Immature natural killer cell (primary cell): ENCODE data around the gene OBSCN. TPM values are rescaled to one million over a fixed set of nuclear protein-coding genes. Genes with fewer than 3 reads are reported as not detected.
A peak's percentile ranks its signal among the peaks of the same experiment; 100 is the strongest.

Experiments used
- DNase-seq, 3 donors: peaks; one replicate each; pipeline ENCODE4 v3.0.0; 2022; ENCODE audit warnings: mixed read lengths in 1 of 3
- H3K27ac Mint-ChIP-seq, 6 donors: one replicate each; pipeline ENCODE4 v1.8.0; 2020; ENCODE audit warnings: mixed read lengths in 6 of 6, mild to moderate bottlenecking in 5 of 6, inconsistent platforms in 4 of 6, moderate library complexity in 3 of 6
- H3K27me3 Mint-ChIP-seq, 3 donors: one replicate each; pipeline ENCODE4 v1.8.0; 2020 to 2021; ENCODE audit warnings: low read depth in 3 of 3, mild to moderate bottlenecking in 3 of 3, mixed read lengths in 3 of 3, moderate library complexity in 3 of 3, inconsistent platforms in 1 of 3
- H3K36me3 Mint-ChIP-seq, 3 donors: one replicate each; pipeline ENCODE4 v1.8.0; 2020; ENCODE audit warnings: mixed read lengths in 3 of 3, inconsistent platforms in 2 of 3, mild to moderate bottlenecking in 2 of 3
- H3K4me1 Mint-ChIP-seq, 2 donors: one replicate each; pipeline ENCODE4 v1.8.0; 2020; ENCODE audit warnings: inconsistent platforms in 2 of 2, mild to moderate bottlenecking in 2 of 2, mixed read lengths in 2 of 2, moderate library complexity in 1 of 2
- H3K4me3 Mint-ChIP-seq, 5 donors: one replicate each; pipeline ENCODE4 v1.8.0; 2020; ENCODE audit warnings: mild to moderate bottlenecking in 5 of 5, mixed read lengths in 5 of 5, inconsistent platforms in 3 of 5, moderate library complexity in 3 of 5
- H3K9me3 Mint-ChIP-seq, 6 donors: one replicate each; pipeline ENCODE4 v1.8.0; 2020; ENCODE audit warnings: mild to moderate bottlenecking in 6 of 6, mixed read lengths in 6 of 6, inconsistent platforms in 4 of 6, moderate library complexity in 3 of 6
- polyA plus RNA-seq, 3 donors: library from polyadenylated mRNA; unstranded; fragments of 300-500 nt; fragmentation: Illumina TruSeq; gene quantifications; one replicate each; pipeline ENCODE4 v1.2.3, GENCODE V29; 2021

Gene OBSCN
- polyA plus RNA-seq, 3 donors from 2014 or later = 0.19 to 1.9 TPM; not detected in 1

DNA sequence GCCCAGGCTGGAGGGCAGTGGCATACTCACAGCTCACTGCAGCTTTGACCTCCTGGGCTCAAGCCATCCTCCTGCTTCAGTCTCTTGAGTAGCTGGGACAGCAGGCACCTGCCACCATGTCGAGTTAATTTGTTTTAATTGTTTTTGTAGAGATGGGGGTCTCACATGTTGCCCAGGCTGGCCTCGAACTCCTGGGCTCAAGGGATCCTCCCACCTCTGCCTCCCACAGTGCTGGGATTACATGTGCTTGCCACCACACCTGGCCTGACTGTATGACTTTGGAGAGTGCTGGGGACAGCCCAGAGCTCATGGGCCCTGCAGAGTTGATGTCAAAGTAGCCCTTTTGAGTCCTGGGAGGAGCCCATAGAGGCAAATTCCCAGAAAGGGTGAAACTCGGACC, 1.8 kb downstream of the OBSCN start:
- Mint-ChIP-seq H3K9me3 (no peaks in the 10 kb centered on the region), H3K4me3 (no peak overlapping the region), H3K27ac (no peak overlapping the region), H3K4me1 (peaks cover 0 to 5% of the 10 kb centered on the region in 2 donors), H3K36me3 (no peaks in the 10 kb centered on the region), H3K27me3 (peaks cover 0 to 6% (median 0%) of the 10 kb centered on the region in 3 donors)
- no peak for DNase-seq

DNA sequence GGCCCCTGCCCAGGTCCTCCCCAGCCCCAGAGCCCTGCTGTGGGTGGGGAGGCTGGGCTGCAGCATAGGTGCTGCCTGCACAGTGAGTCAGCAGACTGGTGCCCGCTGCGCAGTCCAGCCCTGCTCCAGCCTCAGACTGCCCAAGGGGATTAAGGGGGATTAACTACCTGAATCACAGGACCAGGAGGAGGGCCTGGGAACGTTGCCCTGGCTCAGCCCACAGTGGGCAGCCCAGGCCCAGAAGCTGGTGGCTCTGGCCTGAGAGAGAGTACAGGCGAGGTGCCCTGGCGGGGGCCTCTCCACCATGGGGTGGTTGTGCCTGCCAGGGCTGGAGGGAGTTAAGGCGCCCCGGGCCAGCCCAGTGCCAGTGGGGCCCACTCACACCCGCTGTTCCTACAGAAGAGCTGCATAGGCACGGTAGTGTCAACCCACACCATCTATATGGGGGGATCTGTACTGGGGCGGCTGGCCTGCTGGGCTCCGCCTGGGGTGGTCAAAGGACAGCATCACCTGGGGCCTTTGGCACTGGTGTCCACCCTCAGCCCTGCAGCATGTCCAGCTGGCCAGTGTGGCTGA, 2.3 kb downstream of the OBSCN start:
- Mint-ChIP-seq H3K27me3 (peaks cover 0 to 6% (median 0%) of the 10 kb centered on the region in 3 donors), H3K27ac (no peak overlapping the region), H3K9me3 (no peaks in the 10 kb centered on the region), H3K4me1 (peaks cover 0 to 5% of the 10 kb centered on the region in 2 donors), H3K4me3 (no peak overlapping the region), H3K36me3 (no peaks in the 10 kb centered on the region)
- DNase-seq = no peak

DNA sequence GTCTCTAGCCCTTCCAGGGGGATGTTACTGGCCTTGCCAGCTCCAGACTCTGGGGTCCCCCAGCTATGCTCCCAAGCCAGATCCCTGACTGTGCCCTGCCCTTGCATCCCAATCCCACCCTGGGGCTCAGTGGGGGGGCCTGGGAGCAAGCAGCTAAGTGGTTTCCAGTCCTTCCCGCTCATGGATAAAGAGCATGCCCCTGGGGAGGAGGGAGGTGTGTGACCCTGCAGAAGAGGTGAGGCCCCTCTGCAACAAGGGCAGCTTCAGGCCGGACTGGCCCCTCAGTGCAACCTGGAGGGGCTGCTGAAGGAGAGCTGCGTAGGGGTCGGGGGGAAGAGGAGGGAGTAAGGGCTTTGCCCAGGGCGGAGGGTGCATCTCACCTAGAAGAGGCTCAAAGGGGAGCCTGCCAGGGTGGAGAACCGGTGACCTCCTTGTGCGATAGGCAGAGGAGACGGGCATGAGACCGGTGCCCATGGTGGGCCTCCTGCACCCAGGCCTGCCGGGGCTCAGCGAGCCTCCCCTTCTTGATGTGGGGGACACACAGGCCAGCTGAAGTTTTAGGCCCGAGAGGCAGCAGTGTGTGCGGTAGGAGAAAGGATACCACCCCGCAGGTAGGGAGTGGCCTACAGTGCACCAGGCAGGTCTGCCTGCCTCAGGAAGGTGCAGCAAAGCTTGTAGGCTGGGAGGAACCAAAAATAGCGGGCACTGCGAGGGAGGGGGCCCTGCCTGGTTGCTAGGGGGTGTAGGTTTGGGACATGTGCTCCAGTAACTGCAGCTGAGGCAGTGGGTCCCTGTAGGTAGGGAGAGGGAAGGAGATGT, 3.1 kb downstream of the OBSCN start:
- Mint-ChIP-seq H3K36me3 (no peaks in the 10 kb centered on the region), H3K4me1 (peaks cover 0 to 5% of the 10 kb centered on the region in 2 donors), H3K27me3 (peaks cover 0 to 6% (median 0%) of the 10 kb centered on the region in 3 donors), H3K4me3 (peak overlapping the region in 4 of 5 donors; percentile 38 to 55 (median 43)), H3K9me3 (no peaks in the 10 kb centered on the region), H3K27ac (peak overlapping the region in 1 of 6 donors; percentile 53)
- no peak for DNase-seq

DNA sequence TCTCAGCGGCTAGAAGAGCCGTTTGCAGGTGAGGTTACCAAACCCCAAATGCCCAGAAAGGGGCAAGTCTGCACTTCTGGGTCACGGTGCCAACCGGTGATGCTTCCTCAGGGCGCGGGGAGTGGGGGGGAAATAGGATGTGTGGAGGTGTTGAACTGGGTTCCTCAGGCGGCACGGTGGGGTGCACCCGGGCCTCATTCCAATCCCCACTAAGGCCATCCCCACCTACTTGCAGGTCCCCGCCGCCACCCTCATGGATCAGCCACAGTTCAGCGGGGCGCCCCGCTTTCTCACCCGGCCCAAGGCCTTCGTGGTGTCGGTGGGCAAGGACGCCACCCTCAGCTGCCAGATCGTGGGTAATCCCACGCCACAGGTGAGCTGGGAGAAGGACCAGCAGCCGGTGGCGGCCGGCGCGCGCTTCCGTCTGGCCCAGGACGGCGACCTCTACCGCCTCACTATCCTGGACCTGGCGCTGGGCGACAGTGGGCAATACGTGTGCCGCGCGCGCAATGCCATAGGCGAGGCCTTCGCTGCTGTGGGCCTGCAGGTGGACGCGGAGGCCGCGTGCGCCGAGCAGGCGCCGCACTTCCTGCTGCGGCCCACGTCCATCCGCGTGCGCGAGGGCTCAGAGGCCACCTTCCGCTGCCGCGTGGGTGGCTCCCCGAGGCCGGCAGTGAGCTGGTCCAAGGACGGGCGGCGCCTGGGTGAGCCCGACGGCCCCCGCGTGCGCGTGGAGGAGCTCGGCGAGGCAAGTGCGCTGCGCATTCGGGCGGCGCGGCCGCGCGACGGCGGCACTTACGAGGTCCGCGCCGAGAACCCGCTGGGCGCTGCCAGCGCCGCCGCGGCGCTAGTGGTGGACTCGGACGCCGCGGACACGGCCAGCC, 3.9 kb downstream of the OBSCN start:
- Mint-ChIP-seq H3K4me3 (peak overlapping the region in 4 of 5 donors; percentile 38 to 55 (median 43)), H3K36me3 (no peaks in the 10 kb centered on the region), H3K27ac (peak overlapping the region in 1 of 6 donors; percentile 53), H3K9me3 (no peaks in the 10 kb centered on the region), H3K27me3 (peaks cover 0 to 6% (median 0%) of the 10 kb centered on the region in 3 donors), H3K4me1 (peaks cover 0 to 5% of the 10 kb centered on the region in 2 donors)
- no peak for DNase-seq

DNA sequence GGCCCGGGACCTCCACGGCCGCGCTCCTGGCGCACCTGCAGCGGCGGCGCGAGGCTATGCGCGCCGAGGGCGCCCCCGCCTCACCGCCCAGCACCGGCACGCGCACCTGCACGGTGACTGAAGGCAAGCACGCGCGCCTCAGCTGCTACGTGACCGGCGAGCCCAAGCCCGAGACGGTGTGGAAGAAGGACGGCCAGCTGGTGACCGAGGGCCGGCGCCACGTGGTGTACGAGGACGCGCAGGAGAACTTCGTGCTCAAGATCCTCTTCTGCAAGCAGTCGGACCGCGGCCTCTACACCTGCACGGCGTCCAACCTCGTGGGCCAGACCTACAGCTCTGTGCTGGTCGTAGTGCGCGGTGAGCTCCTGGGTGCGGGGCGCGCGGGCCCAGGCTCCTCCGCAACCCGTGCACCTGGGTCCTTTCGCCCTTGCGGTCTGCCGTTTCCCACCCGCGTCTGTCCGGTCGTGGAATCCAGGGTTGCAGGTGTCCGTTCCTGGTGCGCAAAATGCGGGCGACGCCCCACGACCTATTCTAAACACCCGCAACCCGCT, 4.6 kb downstream of the OBSCN start:
- Mint-ChIP-seq H3K4me3 (peak overlapping the region; percentile 18 to 88 (median 39)), H3K36me3 (no peaks in the 10 kb centered on the region), H3K4me1 (peaks cover 0 to 5% of the 10 kb centered on the region in 2 donors), H3K9me3 (no peaks in the 10 kb centered on the region), H3K27ac (no peak overlapping the region), H3K27me3 (peaks cover 0 to 6% (median 0%) of the 10 kb centered on the region in 3 donors)
- DNase-seq = no peak

DNA sequence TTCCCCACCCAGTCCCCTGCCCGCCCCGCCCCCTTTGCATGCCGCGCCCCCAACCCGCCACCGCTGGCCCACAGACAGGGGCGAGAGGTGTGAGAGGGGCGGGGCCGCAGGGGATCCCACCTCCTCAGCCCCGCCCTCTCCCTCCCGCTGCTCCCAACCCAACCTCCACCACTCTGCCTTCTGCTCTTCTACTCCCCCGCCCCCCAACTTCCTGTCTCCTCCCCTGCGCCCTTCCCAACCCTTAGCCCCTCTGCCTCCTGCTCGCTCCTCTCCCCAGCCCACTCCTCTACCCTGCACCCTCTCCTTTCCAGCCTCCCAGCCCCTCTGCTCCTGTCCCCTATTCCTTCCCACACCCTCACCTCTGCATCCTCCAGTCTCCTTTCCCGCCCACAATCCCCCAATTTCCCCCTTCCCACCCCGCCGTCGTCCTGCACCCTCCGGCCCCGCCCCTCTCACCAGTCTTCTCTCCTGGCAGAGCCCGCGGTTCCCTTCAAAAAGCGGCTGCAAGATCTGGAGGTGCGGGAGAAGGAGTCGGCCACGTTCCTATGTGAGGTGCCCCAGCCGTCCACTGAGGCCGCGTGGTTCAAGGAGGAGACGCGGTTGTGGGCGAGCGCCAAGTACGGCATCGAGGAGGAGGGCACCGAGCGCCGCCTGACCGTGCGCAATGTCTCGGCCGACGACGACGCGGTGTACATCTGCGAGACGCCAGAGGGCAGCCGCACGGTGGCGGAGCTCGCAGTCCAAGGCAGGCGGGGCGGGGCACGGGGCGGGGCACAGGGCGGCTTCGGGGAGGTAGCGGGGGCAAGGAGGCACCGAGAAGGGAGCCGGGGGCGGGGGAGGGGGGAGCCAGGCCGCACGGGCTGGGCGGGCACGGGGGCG, 5.4 kb downstream of the OBSCN start:
- Mint-ChIP-seq H3K27me3 (peaks cover 0 to 6% (median 0%) of the 10 kb centered on the region in 3 donors), H3K4me3 (peak overlapping the region; percentile 84 to 90 (median 88)), H3K36me3 (no peaks in the 10 kb centered on the region), H3K9me3 (no peaks in the 10 kb centered on the region), H3K27ac (peak overlapping the region in 5 of 6 donors; percentile 29 to 89 (median 80)), H3K4me1 (peaks cover 0 to 5% of the 10 kb centered on the region in 2 donors)
- peak; percentile 79 to 83 (median 80) for DNase-seq

DNA sequence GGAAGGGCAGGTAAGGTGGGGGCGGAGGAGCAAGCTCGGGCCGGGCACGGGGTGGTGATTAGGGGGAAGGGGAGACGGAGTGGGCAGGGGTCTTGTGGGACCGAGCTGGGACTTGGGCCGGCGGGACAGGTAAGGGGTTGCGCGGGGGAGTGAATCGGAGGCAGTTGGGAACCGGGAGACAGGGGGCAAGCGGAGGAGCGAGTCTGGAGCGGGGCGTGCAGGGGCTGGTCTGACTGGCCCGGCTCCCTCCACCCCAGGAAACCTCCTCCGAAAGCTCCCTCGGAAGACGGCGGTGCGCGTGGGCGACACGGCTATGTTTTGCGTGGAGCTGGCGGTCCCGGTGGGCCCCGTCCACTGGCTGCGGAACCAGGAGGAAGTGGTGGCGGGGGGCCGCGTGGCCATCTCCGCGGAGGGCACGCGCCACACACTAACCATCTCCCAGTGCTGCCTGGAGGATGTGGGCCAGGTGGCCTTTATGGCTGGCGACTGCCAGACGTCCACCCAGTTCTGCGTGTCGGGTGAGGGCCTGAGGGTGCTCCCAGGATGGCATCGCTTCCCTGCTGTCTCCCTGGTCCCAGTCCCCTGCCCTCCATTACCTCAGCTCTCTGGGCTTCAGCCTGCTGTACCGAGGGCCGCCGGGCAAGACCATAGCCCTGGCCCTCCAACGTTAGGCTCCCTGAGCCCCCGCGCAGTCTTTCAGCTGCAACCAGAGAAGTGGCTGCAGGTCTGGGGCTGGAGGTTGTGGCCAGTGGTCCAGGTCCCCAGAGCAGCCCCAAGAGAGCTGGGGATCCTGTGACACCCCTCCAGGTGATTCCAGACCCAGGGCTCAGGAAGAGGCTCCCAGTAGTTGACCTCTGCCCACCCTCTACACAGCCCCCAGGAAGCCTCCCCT, 6.3 kb downstream of the OBSCN start:
- Mint-ChIP-seq H3K27ac (peak overlapping the region in 2 of 6 donors; percentile 21 to 34), H3K27me3 (peaks cover 0 to 9% (median 0%) of the 10 kb centered on the region in 3 donors), H3K36me3 (no peaks in the 10 kb centered on the region), H3K4me3 (peak overlapping the region; percentile 57 to 86 (median 62)), H3K9me3 (no peaks in the 10 kb centered on the region), H3K4me1 (peaks cover 0 to 5% of the 10 kb centered on the region in 2 donors)
- DNase-seq = no peak

DNA sequence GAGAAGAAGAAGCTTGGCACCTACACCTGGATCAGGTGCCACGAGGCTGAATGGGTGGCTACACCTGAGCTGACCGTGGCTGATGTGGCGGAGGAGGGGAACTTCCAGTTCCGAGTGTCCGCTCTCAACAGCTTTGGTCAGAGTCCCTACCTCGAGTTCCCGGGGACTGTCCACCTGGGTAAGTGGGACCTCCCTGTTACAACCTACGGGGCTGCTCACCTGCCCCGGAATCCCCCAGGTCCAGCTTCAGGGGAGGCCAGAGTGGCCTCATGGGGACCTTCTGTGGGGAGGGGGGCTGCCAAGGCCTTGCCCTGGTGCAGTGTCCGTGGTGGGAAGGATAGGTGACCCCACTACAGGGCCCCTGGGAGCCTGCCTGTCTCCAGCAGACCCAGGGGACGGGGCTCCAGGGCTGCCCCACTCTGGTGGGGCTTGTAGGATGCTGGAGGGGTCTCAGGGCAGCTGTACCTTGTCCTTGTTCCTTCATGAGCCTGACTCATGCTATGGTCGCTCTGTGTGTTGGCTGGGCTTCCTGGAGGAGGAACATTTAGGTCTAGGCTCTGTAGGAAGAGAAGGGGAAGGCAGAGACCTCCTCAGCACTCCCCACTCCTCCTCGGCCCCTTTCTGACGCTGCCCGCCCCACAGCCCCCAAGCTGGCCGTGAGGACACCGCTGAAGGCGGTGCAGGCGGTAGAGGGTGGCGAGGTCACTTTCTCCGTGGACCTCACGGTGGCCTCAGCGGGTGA, 7.2 kb downstream of the OBSCN start:
- no peak for DNase-seq
- Mint-ChIP-seq H3K4me3 (peak overlapping the region in 1 of 5 donors; percentile 57), H3K27me3 (peaks cover 0 to 9% (median 0%) of the 10 kb centered on the region in 3 donors), H3K27ac (no peak overlapping the region), H3K9me3 (no peaks in the 10 kb centered on the region), H3K4me1 (peaks cover 0 to 5% of the 10 kb centered on the region in 2 donors), H3K36me3 (no peaks in the 10 kb centered on the region)

DNA sequence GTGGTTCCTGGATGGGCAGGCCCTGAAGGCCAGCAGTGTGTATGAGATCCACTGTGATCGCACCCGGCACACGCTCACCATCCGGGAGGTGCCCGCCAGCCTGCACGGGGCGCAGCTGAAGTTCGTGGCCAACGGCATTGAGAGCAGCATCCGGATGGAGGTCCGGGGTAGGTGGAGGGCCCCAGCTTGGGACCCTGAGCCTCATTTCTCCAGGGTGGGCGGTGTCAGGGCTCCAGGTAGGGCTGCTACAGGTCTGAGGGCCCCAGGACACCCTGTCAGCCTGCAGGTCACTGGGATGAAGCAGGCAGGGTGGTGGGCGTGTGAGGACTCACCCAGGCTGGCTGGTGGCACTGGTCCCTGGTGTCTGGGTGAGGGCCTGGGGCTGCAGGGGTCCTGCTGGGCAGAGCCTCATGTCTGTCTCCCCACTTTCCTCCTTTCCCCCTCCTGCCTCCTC, 7.8 kb downstream of the OBSCN start:
- Mint-ChIP-seq H3K27me3 (peaks cover 0 to 9% (median 0%) of the 10 kb centered on the region in 3 donors), H3K36me3 (peaks cover 0 to under 1% (median 0%) of the 10 kb centered on the region in 3 donors), H3K4me1 (peaks cover 0 to 5% of the 10 kb centered on the region in 2 donors), H3K4me3 (no peak overlapping the region), H3K27ac (peak overlapping the region in 2 of 6 donors; percentile 62 to 73), H3K9me3 (no peaks in the 10 kb centered on the region)
- no peak for DNase-seq

DNA sequence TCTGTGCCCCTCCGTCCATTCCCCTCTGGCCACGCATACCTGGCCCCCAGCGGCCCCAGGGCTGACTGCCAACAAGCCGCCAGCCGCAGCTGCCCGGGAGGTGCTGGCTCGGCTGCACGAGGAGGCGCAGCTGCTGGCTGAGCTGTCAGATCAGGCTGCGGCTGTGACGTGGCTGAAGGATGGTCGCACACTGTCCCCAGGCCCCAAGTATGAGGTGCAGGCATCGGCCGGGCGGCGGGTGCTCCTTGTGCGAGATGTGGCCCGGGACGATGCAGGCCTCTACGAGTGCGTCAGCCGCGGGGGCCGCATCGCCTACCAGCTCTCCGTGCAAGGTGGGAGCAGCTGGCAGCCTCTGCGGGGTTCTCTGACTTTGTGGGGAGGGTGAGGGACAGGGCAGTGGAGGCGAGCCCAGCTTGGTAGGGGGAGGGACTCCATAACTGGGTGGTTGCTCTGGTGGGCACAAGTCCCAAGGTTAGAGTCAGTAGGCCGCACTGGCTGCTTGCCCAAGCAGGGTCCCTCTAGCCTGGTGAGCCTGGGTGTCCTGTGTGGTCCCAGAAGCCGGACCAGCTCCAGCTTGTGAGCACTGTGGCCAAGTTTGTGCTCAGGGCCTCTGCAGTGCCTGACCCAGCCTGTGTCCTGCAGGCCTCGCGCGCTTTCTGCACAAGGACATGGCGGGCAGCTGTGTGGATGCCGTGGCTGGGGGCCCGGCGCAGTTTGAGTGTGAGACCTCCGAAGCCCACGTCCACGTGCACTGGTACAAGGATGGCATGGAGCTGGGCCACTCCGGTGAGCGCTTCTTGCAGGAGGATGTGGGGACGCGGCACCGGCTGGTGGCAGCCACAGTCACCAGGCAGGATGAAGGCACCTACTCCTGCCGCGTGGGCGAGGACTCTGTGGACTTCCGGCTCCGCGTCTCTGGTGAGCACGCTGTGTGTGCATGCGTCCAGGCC, 8.8 kb downstream of the OBSCN start:
- peaks cover 0 to 4% of the 10 kb centered on the region in 2 donors for H3K4me1 Mint-ChIP-seq
- H3K9me3 Mint-ChIP-seq = no peaks in the 10 kb centered on the region
- H3K36me3 Mint-ChIP-seq = peaks cover 0 to 3% (median 0%) of the 10 kb centered on the region in 3 donors
- DNase-seq = no peak
- no peak overlapping the region for H3K4me3 Mint-ChIP-seq
- H3K27ac Mint-ChIP-seq = peak overlapping the region in 1 of 6 donors; percentile 28
- H3K27me3 Mint-ChIP-seq = peaks cover 0 to 9% (median 0%) of the 10 kb centered on the region in 3 donors
